ENCODE results near the gene TK2. TPM values are rescaled to one million over a fixed set of nuclear protein-coding genes. Genes with fewer than 3 reads are reported as not detected.

Gene TK2
- total RNA-seq, 1 donor from 2014 or later = 18.6 TPM

DNA sequence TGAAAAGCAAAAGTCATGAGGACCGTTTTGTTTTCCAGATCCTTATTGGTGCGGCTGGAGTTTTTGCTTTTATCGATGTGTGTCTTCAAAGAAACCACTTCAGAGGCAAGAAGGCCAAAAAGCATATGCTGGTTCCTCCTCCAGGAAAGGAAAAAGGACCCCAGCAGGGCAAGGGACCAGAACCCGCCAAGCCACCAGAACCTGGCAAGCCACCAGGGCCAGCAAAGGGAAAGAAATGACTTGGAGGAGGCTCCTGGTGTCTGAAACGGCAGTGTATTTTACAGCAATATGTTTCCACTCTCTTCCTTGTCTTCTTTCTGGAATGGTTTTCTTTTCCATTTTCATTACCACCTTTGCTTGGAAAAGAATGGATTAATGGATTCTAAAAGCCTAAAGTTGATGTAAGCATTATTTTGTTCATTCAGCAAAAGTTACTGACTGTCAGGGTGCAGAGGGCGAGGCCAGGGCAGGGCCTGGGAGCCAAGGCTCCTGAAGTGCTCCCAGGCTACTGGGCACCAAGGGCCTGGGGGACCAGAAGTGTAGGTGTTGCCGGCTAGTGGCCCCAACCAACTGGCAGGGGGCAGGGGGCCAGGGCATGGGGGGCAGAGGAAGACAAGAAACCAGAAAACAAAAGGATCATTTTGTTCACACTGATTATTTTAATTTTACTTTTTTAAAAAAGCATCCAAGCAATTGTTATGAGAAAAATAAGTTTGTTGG, 38.1 kb upstream of the TK2 start:
- intact Hi-C loops (cut with micrococcal nuclease) = no loop called here
- no peaks in the 10 kb centered on the region for H3K9me3 ChIP-seq (replicated peaks)
- no peaks in the 10 kb centered on the region for H3K27me3 ChIP-seq (ENCODE audit: low read depth)
- TF ChIP-seq, protein P1, sequence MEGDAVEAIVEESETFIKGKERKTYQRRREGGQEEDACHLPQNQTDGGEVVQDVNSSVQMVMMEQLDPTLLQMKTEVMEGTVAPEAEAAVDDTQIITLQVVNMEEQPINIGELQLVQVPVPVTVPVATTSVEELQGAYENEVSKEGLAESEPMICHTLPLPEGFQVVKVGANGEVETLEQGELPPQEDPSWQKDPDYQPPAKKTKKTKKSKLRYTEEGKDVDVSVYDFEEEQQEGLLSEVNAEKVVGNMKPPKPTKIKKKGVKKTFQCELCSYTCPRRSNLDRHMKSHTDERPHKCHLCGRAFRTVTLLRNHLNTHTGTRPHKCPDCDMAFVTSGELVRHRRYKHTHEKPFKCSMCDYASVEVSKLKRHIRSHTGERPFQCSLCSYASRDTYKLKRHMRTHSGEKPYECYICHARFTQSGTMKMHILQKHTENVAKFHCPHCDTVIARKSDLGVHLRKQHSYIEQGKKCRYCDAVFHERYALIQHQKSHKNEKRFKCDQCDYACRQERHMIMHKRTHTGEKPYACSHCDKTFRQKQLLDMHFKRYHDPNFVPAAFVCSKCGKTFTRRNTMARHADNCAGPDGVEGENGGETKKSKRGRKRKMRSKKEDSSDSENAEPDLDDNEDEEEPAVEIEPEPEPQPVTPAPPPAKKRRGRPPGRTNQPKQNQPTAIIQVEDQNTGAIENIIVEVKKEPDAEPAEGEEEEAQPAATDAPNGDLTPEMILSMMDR (IDR thresholded peaks at IDR 0.05; ENCODE audit: borderline replicate concordance) = no peak
- H3K36me3 ChIP-seq = no peaks in the 10 kb centered on the region
- H3K4me3 ChIP-seq = peak overlapping the region; percentile 38
- DNase-seq = no peak
- H3K27ac ChIP-seq (replicated peaks) = no peak overlapping the region
- peaks cover 10% of the 10 kb centered on the region for H3K4me1 ChIP-seq

DNA sequence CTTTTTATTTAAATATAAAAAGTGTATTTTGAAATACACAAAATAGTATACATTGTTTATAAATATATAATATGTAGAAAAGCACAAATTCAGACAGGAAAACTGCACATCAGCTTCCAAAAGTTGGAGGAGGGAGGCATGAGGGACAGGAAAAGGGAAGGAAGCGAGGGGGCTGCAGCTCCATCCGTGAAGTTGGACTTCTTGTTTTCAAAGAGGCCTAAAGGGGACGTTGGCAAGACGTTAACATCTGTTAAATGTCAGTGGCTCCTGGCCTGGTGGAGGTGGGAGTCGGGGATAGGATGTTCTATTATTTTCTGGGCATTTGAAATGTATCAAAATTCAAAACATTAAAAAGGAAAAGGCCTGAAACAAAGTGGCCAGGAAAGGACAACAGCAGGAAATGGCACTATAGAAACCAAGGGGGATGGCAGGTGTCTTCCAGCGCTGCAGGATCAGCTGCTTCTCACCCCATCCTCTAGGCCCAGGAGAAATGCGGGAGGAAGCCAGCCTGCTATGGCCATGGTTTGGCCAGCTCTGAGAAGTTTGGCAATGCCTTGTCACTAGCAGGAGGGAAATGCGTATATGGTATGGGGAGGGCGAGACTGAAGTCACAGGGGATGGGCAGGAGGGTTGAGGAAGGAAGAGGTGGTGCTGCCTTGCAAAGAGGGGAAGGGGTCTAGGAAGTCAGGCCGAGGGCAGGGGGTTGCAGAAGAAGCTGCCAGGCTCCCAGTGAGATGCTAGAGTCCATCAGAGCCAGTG, 35.7 kb upstream of the TK2 start:
- Histone ChIP-seq H3K9me3 (replicated peaks) (no peaks in the 10 kb centered on the region), H3K36me3 (no peaks in the 10 kb centered on the region), H3K27ac (replicated peaks) (no peak overlapping the region), H3K27me3 (ENCODE audit: low read depth) (no peaks in the 10 kb centered on the region), H3K4me1 (peaks cover 10% of the 10 kb centered on the region), H3K4me3 (no peak overlapping the region)
- TF ChIP-seq, protein P1 (IDR thresholded peaks at IDR 0.05; ENCODE audit: borderline replicate concordance) = no peak
- intact Hi-C loops (cut with micrococcal nuclease) = no loop called here
- no peak for DNase-seq

DNA sequence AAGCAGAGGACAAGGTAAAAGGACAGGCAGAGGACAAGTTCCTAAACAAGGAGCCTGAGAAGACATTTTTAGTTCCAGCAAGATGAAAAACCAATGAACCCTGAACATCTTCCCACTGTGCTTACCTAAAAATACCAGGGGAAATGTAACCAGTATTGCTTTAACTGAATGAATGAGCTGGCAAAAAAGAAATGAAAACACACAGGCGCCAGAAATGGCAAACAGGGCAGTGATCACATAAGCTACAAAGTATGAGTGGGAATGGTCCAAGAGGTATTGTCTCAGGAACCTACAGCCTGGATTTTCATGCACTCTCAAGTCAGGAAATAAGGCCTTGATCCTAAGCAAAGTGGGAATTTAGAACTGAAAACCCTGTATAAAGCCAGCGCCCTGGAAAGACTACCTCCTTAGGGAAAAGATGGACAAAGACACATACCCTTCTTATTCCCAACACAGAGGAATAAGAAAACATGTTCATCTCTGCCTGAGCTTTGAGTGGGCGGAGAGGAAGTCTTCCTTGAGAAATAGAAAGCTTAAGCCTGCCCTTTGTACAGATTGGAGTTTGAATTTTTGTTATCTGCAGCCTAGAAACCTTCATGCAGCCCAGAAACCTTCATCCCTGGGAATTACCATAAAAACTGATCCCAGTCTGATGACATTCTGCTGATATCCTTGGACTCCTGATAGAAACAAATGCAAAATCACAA, 31.5 kb upstream of the TK2 start:
- no peak for DNase-seq

DNA sequence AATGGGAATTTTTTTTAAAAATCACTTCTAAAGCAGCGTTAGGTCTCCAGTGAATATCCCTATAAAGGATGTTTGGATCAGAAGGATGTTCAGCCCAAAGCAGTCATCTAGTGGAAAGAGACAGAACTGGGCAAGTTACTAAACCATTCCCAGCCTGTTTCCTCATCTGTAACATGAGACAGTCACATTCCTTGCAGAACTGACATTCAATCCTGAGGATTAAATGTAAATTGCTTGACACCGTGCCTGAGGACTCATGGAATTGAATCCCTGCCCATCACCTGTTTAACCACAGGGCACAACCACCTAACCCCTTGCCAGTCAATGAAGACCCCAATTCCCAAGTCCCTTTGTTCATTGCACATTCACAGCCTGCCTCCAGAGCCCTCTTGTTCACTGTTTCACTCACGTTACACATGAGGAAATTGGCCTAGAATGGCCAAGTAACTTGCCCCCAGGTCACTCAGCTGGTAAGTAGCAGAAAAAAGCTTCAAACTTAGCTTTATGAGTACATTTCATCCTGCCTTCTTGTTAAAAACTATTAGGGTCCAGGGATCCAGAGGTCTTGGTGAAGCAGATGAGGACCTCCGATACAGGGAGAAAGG, 30.8 kb upstream of the TK2 start:
- peaks cover 32% of the 10 kb centered on the region for H3K4me1 ChIP-seq
- H3K27me3 ChIP-seq (ENCODE audit: low read depth) = peaks cover 29% of the 10 kb centered on the region
- no peaks in the 10 kb centered on the region for H3K36me3 ChIP-seq
- H3K4me3 ChIP-seq = no peak overlapping the region
- TF ChIP-seq, protein P1 (IDR thresholded peaks at IDR 0.05; ENCODE audit: borderline replicate concordance) = no peak
- no peak overlapping the region for H3K27ac ChIP-seq (replicated peaks)
- intact Hi-C loops (cut with micrococcal nuclease) = no loop called here
- H3K9me3 ChIP-seq (replicated peaks) = no peaks in the 10 kb centered on the region
- no peak for DNase-seq

More for the DNA sequence above, 31.5 kb upstream of the TK2 start:
- H3K36me3 ChIP-seq = no peaks in the 10 kb centered on the region
- TF ChIP-seq, protein P1 (IDR thresholded peaks at IDR 0.05; ENCODE audit: borderline replicate concordance) = no peak
- no peaks in the 10 kb centered on the region for H3K9me3 ChIP-seq (replicated peaks)
- H3K4me1 ChIP-seq = peaks cover 32% of the 10 kb centered on the region
- no peak overlapping the region for H3K27ac ChIP-seq (replicated peaks)
- intact Hi-C loops (cut with micrococcal nuclease) = no loop called here
- peaks cover 29% of the 10 kb centered on the region for H3K27me3 ChIP-seq (ENCODE audit: low read depth)
- H3K4me3 ChIP-seq = no peak overlapping the region
